Measurements from ENCODE around the gene POU3F2. TPM values are rescaled to one million over a fixed set of nuclear protein-coding genes. Genes with fewer than 3 reads are reported as not detected.

The POU3F2 gene
- total and polyA plus RNA-seq, 2 experiments from 2014 or later = 0.13 TPM; not detected in 1

DNA sequence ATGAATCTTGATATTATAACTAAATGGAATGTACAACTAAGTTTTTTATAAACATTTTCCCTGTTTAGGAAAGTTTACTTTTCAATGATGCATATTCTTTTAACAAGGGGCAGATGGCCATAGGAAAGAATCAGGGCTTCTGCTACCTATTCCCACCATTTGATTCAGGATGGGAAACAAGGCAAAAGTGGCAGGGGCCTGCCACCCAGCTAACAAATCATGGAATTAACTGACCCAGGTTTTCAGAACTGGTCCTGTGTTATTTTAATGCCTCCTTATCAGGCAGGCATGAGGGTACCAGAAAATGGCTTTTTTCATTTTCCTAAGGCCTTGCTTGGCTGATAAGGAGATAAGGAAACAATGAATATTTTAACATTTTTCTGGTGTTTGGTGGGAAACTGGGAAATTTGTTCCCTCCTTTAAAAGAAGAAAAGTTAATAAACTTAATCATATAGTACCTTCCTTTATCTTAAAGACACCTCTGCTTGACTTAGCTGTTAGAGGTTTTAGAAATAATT is 6.7 kb downstream of the POU3F2 start:
- no peaks in the 10 kb centered on the region for H3K79me2 ChIP-seq
- H3K9me3 ChIP-seq (ENCODE audit: low read depth) = no peaks in the 10 kb centered on the region
- no peak overlapping the region for H3K27ac ChIP-seq
- no peak overlapping the region for H3K4me2 ChIP-seq
- H3K27me3 ChIP-seq = peaks cover 97% of the 10 kb centered on the region
- H2AFZ ChIP-seq = no peak overlapping the region
- H3K4me3 ChIP-seq = no peak overlapping the region
- H3K4me1 ChIP-seq (ENCODE audit: insufficient read depth) = peaks cover 10% of the 10 kb centered on the region
- no peaks in the 10 kb centered on the region for H4K20me1 ChIP-seq (ENCODE audit: insufficient read depth, poor library complexity, severe bottlenecking)
- H3K9me2 ChIP-seq (replicated peaks; ENCODE audit: insufficient read depth) = no peaks in the 10 kb centered on the region
- no peaks in the 10 kb centered on the region for H3K36me3 ChIP-seq (replicated peaks; ENCODE audit: insufficient read depth, low read depth)
- DNase-seq (ENCODE audit: low spot score) = no peak
- TF ChIP-seq EZH2 (IDR thresholded peaks at IDR 0.05; ENCODE audit: borderline replicate concordance) (no peak), EZH2phosphoT487 (IDR thresholded peaks at IDR 0.05; ENCODE audit: low read depth, severe bottlenecking, unreplicated experiment) (no peak)

DNA sequence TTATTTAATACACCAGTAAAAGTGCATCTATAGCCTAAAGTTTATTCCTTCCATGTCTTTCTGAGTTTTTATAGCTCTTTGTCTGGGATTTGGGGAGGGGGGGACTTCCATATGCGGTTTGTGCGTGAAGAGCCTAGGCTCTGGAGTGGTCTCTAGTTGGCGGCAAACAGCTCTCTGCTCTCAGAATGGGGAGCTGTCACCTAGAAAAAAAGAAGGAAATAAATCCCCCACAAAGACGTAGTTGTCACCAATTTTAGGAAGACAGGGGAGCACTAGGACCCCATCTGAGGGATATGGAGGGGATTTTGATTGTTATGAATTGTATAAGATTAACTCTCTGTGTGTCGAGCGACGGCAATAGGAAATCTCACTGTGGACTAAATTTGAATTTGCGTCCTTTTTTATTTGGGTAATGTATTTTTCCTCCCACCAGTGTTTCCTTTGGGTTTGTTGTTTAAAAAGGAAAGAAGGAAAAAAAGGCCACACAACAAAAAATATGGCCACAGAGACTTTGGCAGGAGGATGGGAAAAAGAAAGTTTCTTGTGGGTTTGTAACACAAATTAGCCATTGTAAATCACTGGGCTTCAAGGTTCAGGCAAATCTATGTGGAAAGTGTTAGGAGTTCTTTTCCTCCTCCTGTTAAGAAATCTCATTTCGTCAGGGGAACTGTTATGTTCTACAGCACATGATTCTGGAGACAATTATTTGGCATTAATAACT is 7.4 kb downstream of the POU3F2 start:
- Histone ChIP-seq H3K4me1 (ENCODE audit: insufficient read depth) (peaks cover 10% of the 10 kb centered on the region), H2AFZ (no peak overlapping the region), H3K36me3 (replicated peaks; ENCODE audit: insufficient read depth, low read depth) (no peaks in the 10 kb centered on the region), H3K9me2 (replicated peaks; ENCODE audit: insufficient read depth) (no peaks in the 10 kb centered on the region), H3K4me3 (no peak overlapping the region), H4K20me1 (ENCODE audit: insufficient read depth, poor library complexity, severe bottlenecking) (no peaks in the 10 kb centered on the region), H3K79me2 (no peaks in the 10 kb centered on the region), H3K4me2 (no peak overlapping the region), H3K27me3 (peaks cover 97% of the 10 kb centered on the region), H3K27ac (no peak overlapping the region), H3K9me3 (ENCODE audit: low read depth) (no peaks in the 10 kb centered on the region)
- 16% methylated on average over 9 of the region's 9 CpGs for WGBS (ENCODE audit: low lambda C conversion rate, missing lambda C conversion rate)
- TF ChIP-seq EZH2phosphoT487 (IDR thresholded peaks at IDR 0.05; ENCODE audit: low read depth, severe bottlenecking, unreplicated experiment) (no peak), EZH2 (IDR thresholded peaks at IDR 0.05; ENCODE audit: borderline replicate concordance) (peak; percentile 97)
- DNase-seq (ENCODE audit: low spot score) = no peak

DNA sequence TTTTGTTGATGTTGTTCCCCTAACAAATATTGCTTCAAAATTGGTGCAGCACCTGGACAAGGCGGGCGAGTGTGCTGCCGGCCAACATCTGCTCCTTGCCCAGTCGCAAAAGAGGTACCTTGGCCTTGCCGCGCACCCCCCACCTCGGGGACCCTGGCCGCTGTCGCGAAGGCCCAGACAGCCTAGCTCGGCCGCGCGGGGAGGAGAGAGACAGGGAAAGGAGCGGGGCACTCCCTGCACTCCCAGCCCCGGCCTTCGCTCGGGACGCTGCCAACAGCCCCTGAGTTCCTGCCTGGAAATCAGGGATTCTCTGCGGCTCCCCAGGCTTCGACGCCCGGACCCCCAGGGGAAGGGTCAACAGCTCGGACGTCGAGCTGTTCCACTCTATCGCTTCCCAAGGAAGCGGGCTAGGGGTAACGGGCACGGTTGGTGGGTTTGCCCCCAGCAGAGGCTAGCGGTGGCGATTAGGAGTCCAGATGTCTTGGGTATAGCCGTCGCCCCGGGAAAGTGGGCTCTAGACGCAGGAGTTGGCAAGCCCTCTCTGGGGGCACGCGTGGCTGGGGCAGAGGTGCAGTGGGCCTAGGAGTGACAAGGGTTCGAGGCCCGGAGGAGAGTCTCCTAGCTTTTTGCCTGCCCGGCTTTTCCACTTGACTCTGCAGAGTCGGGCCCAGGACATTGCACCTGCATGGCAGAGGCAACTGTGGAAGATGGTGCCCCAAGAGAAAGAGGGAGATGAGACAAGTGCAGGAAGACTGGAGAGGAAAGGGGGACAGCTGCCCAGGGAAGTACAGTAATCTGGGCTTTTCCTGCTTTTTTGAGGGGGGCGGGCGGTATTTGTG is 8.2 kb downstream of the POU3F2 start:
- Histone ChIP-seq H3K27me3 (peaks cover 97% of the 10 kb centered on the region), H3K9me3 (ENCODE audit: low read depth) (no peaks in the 10 kb centered on the region), H3K79me2 (no peaks in the 10 kb centered on the region), H3K4me3 (no peak overlapping the region), H2AFZ (no peak overlapping the region), H3K36me3 (replicated peaks; ENCODE audit: insufficient read depth, low read depth) (no peaks in the 10 kb centered on the region), H3K4me1 (ENCODE audit: insufficient read depth) (peaks cover 10% of the 10 kb centered on the region), H4K20me1 (ENCODE audit: insufficient read depth, poor library complexity, severe bottlenecking) (no peaks in the 10 kb centered on the region), H3K27ac (no peak overlapping the region), H3K4me2 (no peak overlapping the region), H3K9me2 (replicated peaks; ENCODE audit: insufficient read depth) (no peaks in the 10 kb centered on the region)
- TF ChIP-seq EZH2phosphoT487 (IDR thresholded peaks at IDR 0.05; ENCODE audit: low read depth, severe bottlenecking, unreplicated experiment) = peak; percentile 33
- TF ChIP-seq, protein P1, sequence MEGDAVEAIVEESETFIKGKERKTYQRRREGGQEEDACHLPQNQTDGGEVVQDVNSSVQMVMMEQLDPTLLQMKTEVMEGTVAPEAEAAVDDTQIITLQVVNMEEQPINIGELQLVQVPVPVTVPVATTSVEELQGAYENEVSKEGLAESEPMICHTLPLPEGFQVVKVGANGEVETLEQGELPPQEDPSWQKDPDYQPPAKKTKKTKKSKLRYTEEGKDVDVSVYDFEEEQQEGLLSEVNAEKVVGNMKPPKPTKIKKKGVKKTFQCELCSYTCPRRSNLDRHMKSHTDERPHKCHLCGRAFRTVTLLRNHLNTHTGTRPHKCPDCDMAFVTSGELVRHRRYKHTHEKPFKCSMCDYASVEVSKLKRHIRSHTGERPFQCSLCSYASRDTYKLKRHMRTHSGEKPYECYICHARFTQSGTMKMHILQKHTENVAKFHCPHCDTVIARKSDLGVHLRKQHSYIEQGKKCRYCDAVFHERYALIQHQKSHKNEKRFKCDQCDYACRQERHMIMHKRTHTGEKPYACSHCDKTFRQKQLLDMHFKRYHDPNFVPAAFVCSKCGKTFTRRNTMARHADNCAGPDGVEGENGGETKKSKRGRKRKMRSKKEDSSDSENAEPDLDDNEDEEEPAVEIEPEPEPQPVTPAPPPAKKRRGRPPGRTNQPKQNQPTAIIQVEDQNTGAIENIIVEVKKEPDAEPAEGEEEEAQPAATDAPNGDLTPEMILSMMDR (IDR thresholded peaks at IDR 0.05; ENCODE audit: poor library complexity) = no peak
- peak; percentile 91 for TF ChIP-seq EZH2 (IDR thresholded peaks at IDR 0.05; ENCODE audit: borderline replicate concordance)
- no peak for DNase-seq (ENCODE audit: low spot score)
- WGBS (ENCODE audit: low lambda C conversion rate, missing lambda C conversion rate) = 8% methylated on average over 43 of the region's 44 CpGs

DNA sequence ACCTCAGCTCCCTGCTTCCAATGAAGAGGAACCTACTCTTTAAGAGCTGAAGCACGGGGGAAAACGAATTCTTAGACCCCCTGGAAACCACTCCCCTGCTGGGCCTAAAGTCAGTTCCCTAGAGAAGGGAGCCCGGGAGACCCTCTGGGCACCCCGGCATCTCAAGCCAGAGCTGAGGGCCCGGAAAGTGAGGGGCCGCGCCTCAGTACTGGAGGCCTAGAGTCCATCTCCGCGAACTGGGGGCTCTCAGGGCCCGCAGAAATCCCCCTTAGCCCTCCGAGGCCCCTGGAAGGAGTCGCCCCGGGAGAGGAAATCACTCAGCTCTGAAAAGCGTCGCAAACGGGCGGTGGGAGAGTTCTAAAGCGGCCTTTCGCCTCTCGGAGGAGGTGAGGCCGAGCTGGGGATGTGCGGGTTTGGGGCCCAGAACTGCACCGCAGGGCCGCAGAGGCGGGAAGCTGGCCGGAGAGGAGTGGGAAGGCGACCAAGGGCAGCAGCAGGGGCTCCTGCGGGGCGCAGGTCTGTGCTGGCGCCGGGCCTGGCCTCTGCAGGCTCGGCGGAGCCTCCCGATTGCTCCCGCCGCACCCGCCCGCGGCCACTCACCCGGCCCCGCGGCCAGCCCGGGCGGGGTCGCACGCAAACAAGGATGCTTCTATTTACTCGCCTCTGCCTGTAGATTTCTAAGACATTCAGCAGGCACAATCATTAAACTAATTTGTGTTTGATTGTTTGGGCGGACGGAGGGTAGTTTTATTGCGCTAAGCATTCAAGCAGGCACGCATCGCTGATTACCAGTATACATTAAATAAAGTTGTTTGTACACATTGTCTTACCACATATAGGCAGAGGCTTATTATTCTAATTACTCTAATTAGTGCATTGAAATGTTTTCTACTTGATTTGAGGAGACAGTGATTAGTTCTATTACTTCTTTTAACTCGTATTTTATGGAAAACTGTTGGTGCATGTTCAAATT is 9.2 kb downstream of the POU3F2 start:
- no peak for DNase-seq (ENCODE audit: low spot score)
- H2AFZ ChIP-seq = peak overlapping the region; percentile 40
- WGBS (ENCODE audit: low lambda C conversion rate, missing lambda C conversion rate) = 6% methylated on average over 43 of the region's 53 CpGs

More for the DNA sequence above, 9.2 kb downstream of the POU3F2 start:
- Histone ChIP-seq H3K27ac (no peak overlapping the region), H3K9me3 (ENCODE audit: low read depth) (no peaks in the 10 kb centered on the region), H3K79me2 (no peaks in the 10 kb centered on the region), H3K27me3 (peaks cover 96% of the 10 kb centered on the region), H3K4me3 (no peak overlapping the region), H3K4me1 (ENCODE audit: insufficient read depth) (peaks cover 18% of the 10 kb centered on the region), H3K9me2 (replicated peaks; ENCODE audit: insufficient read depth) (no peaks in the 10 kb centered on the region), H3K36me3 (replicated peaks; ENCODE audit: insufficient read depth, low read depth) (no peaks in the 10 kb centered on the region), H4K20me1 (ENCODE audit: insufficient read depth, poor library complexity, severe bottlenecking) (no peaks in the 10 kb centered on the region), H3K4me2 (peak overlapping the region; percentile 81)
- peak; percentile 40 for TF ChIP-seq EZH2phosphoT487 (IDR thresholded peaks at IDR 0.05; ENCODE audit: low read depth, severe bottlenecking, unreplicated experiment)
- TF ChIP-seq EZH2 (IDR thresholded peaks at IDR 0.05; ENCODE audit: borderline replicate concordance) = peak; percentile 100
- TF ChIP-seq, protein P1 (IDR thresholded peaks at IDR 0.05; ENCODE audit: poor library complexity) = no peak

Data from hepatocyte (in vitro differentiated cells).